Transverse colon (tissue), 4 donors: ENCODE results near the gene ZBBX.

Source experiments
- POLR2AphosphoS5 ChIP-seq, 3 donors: sonication (generic); formaldehyde crosslinking; IDR thresholded peaks; one replicate each; pipeline ENCODE4 v1.6.1; 2016; ENCODE audit warnings: antibody characterized with exemption in 3 of 3
- TF ChIP-seq, protein P1 (sequence below), 5 experiments: fragments of 200-600 bp in 3 of 5; fragments of 450-650 bp in 2 of 5; sonication (generic) in 3 of 5; IDR thresholded peaks; 1 replicate in 2 of 5; 2 replicates in 3 of 5; pipeline ENCODE4 v1.5.1; 2016 to 2017; ENCODE audit warnings: antibody characterized with exemption in 5 of 5, inconsistent platforms in 3 of 5, mild to moderate bottlenecking in 2 of 5, moderate library complexity in 1 of 5

- TF ChIP-seq, protein P1, sequence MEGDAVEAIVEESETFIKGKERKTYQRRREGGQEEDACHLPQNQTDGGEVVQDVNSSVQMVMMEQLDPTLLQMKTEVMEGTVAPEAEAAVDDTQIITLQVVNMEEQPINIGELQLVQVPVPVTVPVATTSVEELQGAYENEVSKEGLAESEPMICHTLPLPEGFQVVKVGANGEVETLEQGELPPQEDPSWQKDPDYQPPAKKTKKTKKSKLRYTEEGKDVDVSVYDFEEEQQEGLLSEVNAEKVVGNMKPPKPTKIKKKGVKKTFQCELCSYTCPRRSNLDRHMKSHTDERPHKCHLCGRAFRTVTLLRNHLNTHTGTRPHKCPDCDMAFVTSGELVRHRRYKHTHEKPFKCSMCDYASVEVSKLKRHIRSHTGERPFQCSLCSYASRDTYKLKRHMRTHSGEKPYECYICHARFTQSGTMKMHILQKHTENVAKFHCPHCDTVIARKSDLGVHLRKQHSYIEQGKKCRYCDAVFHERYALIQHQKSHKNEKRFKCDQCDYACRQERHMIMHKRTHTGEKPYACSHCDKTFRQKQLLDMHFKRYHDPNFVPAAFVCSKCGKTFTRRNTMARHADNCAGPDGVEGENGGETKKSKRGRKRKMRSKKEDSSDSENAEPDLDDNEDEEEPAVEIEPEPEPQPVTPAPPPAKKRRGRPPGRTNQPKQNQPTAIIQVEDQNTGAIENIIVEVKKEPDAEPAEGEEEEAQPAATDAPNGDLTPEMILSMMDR (IDR thresholded peaks at IDR 0.05): no peak
- TF ChIP-seq POLR2AphosphoS5 (IDR thresholded peaks at IDR 0.05): no peak
Measured at GRCh38 chr3:167306319-167306718, 73.8 kb downstream of the ZBBX start.
